CD14-positive monocyte (primary cell): ENCODE measurements around the gene THAP3. TPM values are rescaled to one million over a fixed set of nuclear protein-coding genes. Genes with fewer than 3 reads are reported as not detected.
A peak's percentile ranks its signal among the peaks of the same experiment; 100 is the strongest.

ENCODE experiments used
- DNase-seq, 3 donors: peaks; one replicate each; pipeline ENCODE4 v3.0.0-alpha.2; 2011 to 2022
- H2AFZ ChIP-seq: 2 replicates; pipeline ENCODE4 v1.6.0; 2012; ENCODE audit warnings: mild to moderate bottlenecking, low read depth, low read length, inconsistent platforms; ENCODE audit not compliant: insufficient read depth, poor library complexity, severe bottlenecking
- H3K27ac ChIP-seq, 2 donors: 1 replicate in 1 of 2; 2 replicates in 1 of 2; pipeline ENCODE4 v1.5.1; 2012 to 2013; ENCODE audit warnings: low read length in 2 of 2, control low read depth in 1 of 2, inconsistent platforms in 1 of 2, low read depth in 1 of 2, mild to moderate bottlenecking in 1 of 2
- H3K27me3 ChIP-seq, 2 donors: one replicate each; pipeline versions ENCODE4 v1.6.0 to v1.6.1; 2011 to 2013; ENCODE audit warnings: low read length in 2 of 2; ENCODE audit not compliant: control insufficient read depth in 2 of 2, insufficient read depth in 2 of 2
- H3K36me3 ChIP-seq, 2 donors: replicated peaks in 1 of 2; 1 replicate in 1 of 2; 2 replicates in 1 of 2; pipeline versions ENCODE4 v1.5.1 to v1.6.1; 2012 to 2013; ENCODE audit warnings: low read length in 2 of 2, control low read depth in 1 of 2, inconsistent platforms in 1 of 2, mild to moderate bottlenecking in 1 of 2; ENCODE audit not compliant: insufficient read depth in 2 of 2, control insufficient read depth in 1 of 2
- H3K4me1 ChIP-seq, 2 donors: 1 replicate in 1 of 2; 2 replicates in 1 of 2; pipeline versions ENCODE4 v1.5.1 to v1.6.1; 2012 to 2013; ENCODE audit warnings: low read length in 2 of 2, control low read depth in 1 of 2, inconsistent platforms in 1 of 2, mild to moderate bottlenecking in 1 of 2, moderate library complexity in 1 of 2; ENCODE audit not compliant: insufficient read depth in 2 of 2, control insufficient read depth in 1 of 2
- H3K4me2 ChIP-seq: replicated peaks from 2 replicates; pipeline ENCODE3; 2012; ENCODE audit warnings: low read length, moderate library complexity, mild to moderate bottlenecking; ENCODE audit not compliant: poor library complexity, severe bottlenecking; ENCODE audit errors: extremely low read depth
- H3K4me3 ChIP-seq, 3 experiments: fragments of 200-600 bp in 1 of 3; sonication (generic) in 1 of 3; replicated peaks in 1 of 3; 1 replicate in 2 of 3; 2 replicates in 1 of 3; pipeline ENCODE4 v1.5.1; 2011 to 2013; ENCODE audit warnings: low read length in 3 of 3, mild to moderate bottlenecking in 3 of 3, control low read depth in 2 of 3, low read depth in 2 of 3, inconsistent platforms in 1 of 3, moderate library complexity in 1 of 3
- H3K79me2 ChIP-seq: 2 replicates; pipeline ENCODE4 v1.6.0; 2012; ENCODE audit warnings: mild to moderate bottlenecking, control low read depth, inconsistent platforms, low read length, moderate library complexity; ENCODE audit not compliant: insufficient read depth
- H3K9ac ChIP-seq: 2 replicates; pipeline ENCODE4 v1.6.0; 2017; ENCODE audit warnings: low read length, mild to moderate bottlenecking; ENCODE audit not compliant: insufficient read depth, poor library complexity, severe bottlenecking
- H3K9me3 ChIP-seq, 2 donors: replicated peaks in 1 of 2; 1 replicate in 1 of 2; 2 replicates in 1 of 2; pipeline versions ENCODE4 v1.5.1 to v1.6.1; 2012 to 2013; ENCODE audit warnings: low read length in 2 of 2, control low read depth in 1 of 2; ENCODE audit not compliant: control insufficient read depth in 1 of 2, insufficient read depth in 1 of 2
- H4K20me1 ChIP-seq: 2 replicates; pipeline ENCODE4 v1.6.0; 2012; ENCODE audit warnings: mild to moderate bottlenecking, low read length, control low read depth, moderate library complexity; ENCODE audit not compliant: insufficient read depth
- H3K27ac Mint-ChIP-seq, 7 donors: one replicate each; pipeline ENCODE4 v1.8.0; 2020; ENCODE audit warnings: mild to moderate bottlenecking in 7 of 7, mixed read lengths in 7 of 7, moderate library complexity in 6 of 7, inconsistent platforms in 2 of 7
- H3K27me3 Mint-ChIP-seq, 3 donors: one replicate each; pipeline ENCODE4 v1.8.0; 2021 to 2022; ENCODE audit warnings: low read depth in 3 of 3, mild to moderate bottlenecking in 3 of 3, mixed read lengths in 3 of 3, moderate library complexity in 3 of 3, inconsistent platforms in 1 of 3
- H3K36me3 Mint-ChIP-seq, 2 donors: one replicate each; pipeline ENCODE4 v1.8.0; 2020; ENCODE audit warnings: mixed read lengths in 2 of 2, inconsistent platforms in 1 of 2, mild to moderate bottlenecking in 1 of 2
- H3K4me1 Mint-ChIP-seq: one replicate; pipeline ENCODE4 v1.8.0; 2020; ENCODE audit warnings: mild to moderate bottlenecking, mixed read lengths
- H3K4me3 Mint-ChIP-seq, 2 donors: one replicate each; pipeline ENCODE4 v1.8.0; 2020; ENCODE audit warnings: mild to moderate bottlenecking in 2 of 2, mixed read lengths in 2 of 2, moderate library complexity in 1 of 2
- H3K9me3 Mint-ChIP-seq, 7 donors: one replicate each; pipeline ENCODE4 v1.8.0; 2020 to 2022; ENCODE audit warnings: mixed read lengths in 7 of 7, mild to moderate bottlenecking in 6 of 7, moderate library complexity in 6 of 7, inconsistent platforms in 2 of 7
- CTCF ChIP-seq: fragments of 200-600 bp; IDR thresholded peaks from one replicate; pipeline ENCODE4 v1.8.0; 2022; ENCODE audit warnings: antibody characterized with exemption, mild to moderate bottlenecking
- WGBS: methylation state at CpG from one replicate; pipeline ENCODE4 v1.1.5; 2013; ENCODE audit warnings: missing lambda C conversion rate; ENCODE audit not compliant: insufficient coverage; 5-methylcytosine and 5-hydroxymethylcytosine counted together
- intact Hi-C, 2 donors: fragments of 100-400 bp; cut with micrococcal nuclease; formaldehyde crosslinking; loops; one replicate each; pipeline versions ENCODE4 v1.15.0 to v1.15.1; 2023
- polyA plus RNA-seq, 3 donors: library from polyadenylated mRNA; depleted of rRNA in 1 of 3; unstranded in 2 of 3; stranded (reverse) in 1 of 3; fragments of 300-500 nt in 2 of 3; fragments of >200 nt in 1 of 3; fragmentation: Illumina TruSeq in 2 of 3; gene quantifications; 1 replicate in 2 of 3; 2 replicates in 1 of 3; pipeline ENCODE4 v1.2.3, GENCODE V29; 2012 to 2021

The THAP3 gene
- polyA plus RNA-seq, 3 donors, result 10.3 to 12.8 (median 10.3) TPM

GRCh38 chr1:6603238-6603914, 21.3 kb upstream of the THAP3 start:
- no peak for TF ChIP-seq CTCF
- peak; percentile 59 to 73 (median 70) for DNase-seq
- Histone ChIP-seq H3K4me2 (peak overlapping the region; percentile 94), H2AFZ (peak overlapping the region; percentile 84), H4K20me1 (peaks cover 40% of the 10 kb centered on the region), H3K27me3 (no peaks in the 10 kb centered on the region), H3K27ac (peak overlapping the region; percentile 98 to 99), H3K79me2 (peaks cover 40% of the 10 kb centered on the region), H3K9me3 (no peaks in the 10 kb centered on the region), H3K4me3 (peak overlapping the region; percentile 58 to 93 (median 74)), H3K4me1 (peaks cover 35 to 51% of the 10 kb centered on the region in 2 donors), H3K36me3 (no peaks in the 10 kb centered on the region), H3K9ac (peak overlapping the region; percentile 97)
- under 1% methylated on average over 24 of the region's 36 CpGs for WGBS
- peaks cover 8 to 9% (median 9%) of the 10 kb centered on the region in 3 donors for H3K27me3 Mint-ChIP-seq
- peak overlapping the region; percentile 97 to 99 (median 98) for H3K27ac Mint-ChIP-seq
- peak overlapping the region; percentile 86 to 87 for H3K4me3 Mint-ChIP-seq
- H3K36me3 Mint-ChIP-seq, result peaks cover 3 to 13% of the 10 kb centered on the region in 2 donors
- peaks cover 0 to 2% (median 0%) of the 10 kb centered on the region in 7 donors for H3K9me3 Mint-ChIP-seq
- intact Hi-C loops, result loop anchor here in 1 of 2 donors (1.0 to 10.0 kb wide), 2 partner anchors 10 to 181 kb away; partner anchors contain the start of genes CAMTA1 and PHF13
- peaks cover 32% of the 10 kb centered on the region for H3K4me1 Mint-ChIP-seq

GRCh38 chr1:6603915-6604558, 20.6 kb upstream of the THAP3 start:
- WGBS, result 53% methylated on average over 14 of the region's 19 CpGs
- Histone ChIP-seq H3K79me2 (peaks cover 34% of the 10 kb centered on the region), H3K36me3 (no peaks in the 10 kb centered on the region), H3K27me3 (no peaks in the 10 kb centered on the region), H3K27ac (peak overlapping the region; percentile 98 to 99), H3K4me2 (peak overlapping the region; percentile 94), H3K9me3 (no peaks in the 10 kb centered on the region), H4K20me1 (peaks cover 33% of the 10 kb centered on the region), H3K4me3 (peak overlapping the region; percentile 58 to 93 (median 74)), H3K4me1 (peaks cover 31 to 45% of the 10 kb centered on the region in 2 donors), H3K9ac (peak overlapping the region; percentile 97), H2AFZ (peak overlapping the region; percentile 84)
- intact Hi-C loops, result loop anchor here in 1 of 2 donors (1.0 to 10.0 kb wide), 2 partner anchors 9 to 181 kb away; partner anchors contain the start of genes CAMTA1 and PHF13
- DNase-seq, result peak; percentile 28 to 41 (median 34)
- Mint-ChIP-seq H3K9me3 (no peaks in the 10 kb centered on the region), H3K4me3 (peak overlapping the region; percentile 86 to 87), H3K36me3 (peaks cover 0 to 6% of the 10 kb centered on the region in 2 donors), H3K27ac (peak overlapping the region; percentile 97 to 99 (median 98)), H3K27me3 (peaks cover 8 to 9% (median 9%) of the 10 kb centered on the region in 3 donors), H3K4me1 (peaks cover 26% of the 10 kb centered on the region)
- TF ChIP-seq CTCF, result no peak
